ENCODE measurements around the gene PRKAR1B.
A peak's percentile ranks its signal among the peaks of the same experiment; 100 is the strongest.
"Not testable (repeated sequence)": the region's sequence is repeated elsewhere in the genome, so short reads cannot be mapped to it uniquely, and the experiment has no call there.

PRKAR1B gene

GRCh38 chr7:638256-639011, 88.6 kb downstream of the PRKAR1B start:
- DNase-seq = no peak

GRCh38 chr7:637826-638225, 89.3 kb downstream of the PRKAR1B start:
- DNase-seq = no peak

- peak; percentile 52 for DNase-seq
Measured at GRCh38 chr7:636396-636795, 90.7 kb downstream of the PRKAR1B start.

GRCh38 chr7:635687-636382, 91.2 kb downstream of the PRKAR1B start:
- not testable (repeated sequence) for DNase-seq

- no peak for DNase-seq
Measured at GRCh38 chr7:635227-635626, 91.9 kb downstream of the PRKAR1B start.

GRCh38 chr7:633381-634018, 93.6 kb downstream of the PRKAR1B start:
- DNase-seq = no peak

GRCh38 chr7:632831-633210, 94.3 kb downstream of the PRKAR1B start:
- DNase-seq = no peak

- DNase-seq = no peak
Measured at GRCh38 chr7:631964-632830, 94.9 kb downstream of the PRKAR1B start.

GRCh38 chr7:631291-631711, 95.8 kb downstream of the PRKAR1B start:
- no peak for DNase-seq

GRCh38 chr7:630539-630938, 96.5 kb downstream of the PRKAR1B start:
- no peak for DNase-seq

GRCh38 chr7:630111-630511, 97.0 kb downstream of the PRKAR1B start:
- DNase-seq = no peak

GRCh38 chr7:628826-629225, 98.3 kb downstream of the PRKAR1B start:
- DNase-seq = no peak

GRCh38 chr7:628402-628763, 98.7 kb downstream of the PRKAR1B start:
- no peak for DNase-seq

- DNase-seq = no peak
Measured at GRCh38 chr7:627661-628401, 99.2 kb downstream of the PRKAR1B start.

- no peak for DNase-seq
Measured at GRCh38 chr7:625376-625971, 101.6 kb downstream of the PRKAR1B start.

- no peak for DNase-seq
Measured at GRCh38 chr7:623464-623863, 103.6 kb downstream of the PRKAR1B start.

- no peak for DNase-seq
Measured at GRCh38 chr7:621572-622285, 105.4 kb downstream of the PRKAR1B start.

- DNase-seq = no peak
Measured at GRCh38 chr7:620885-621284, 106.2 kb downstream of the PRKAR1B start.

- peak; percentile 27 for DNase-seq
Measured at GRCh38 chr7:620056-620455, 107.0 kb downstream of the PRKAR1B start.

- DNase-seq = no peak
Measured at GRCh38 chr7:619368-619840, 107.7 kb downstream of the PRKAR1B start.

Measured in CD4-positive, alpha-beta T cell treated with Interleukin-4 for 4 hours (primary cell).